Esophagus squamous epithelium (tissue), 4 donors: ENCODE results near the gene NUP205.

ENCODE experiments used
- POLR2A ChIP-seq, 4 donors: fragments of 450-650 bp; IDR thresholded peaks; one replicate each; pipeline ENCODE4 v1.6.1; 2017; ENCODE audit warnings: antibody characterized with exemption in 4 of 4, mild to moderate bottlenecking in 4 of 4, moderate library complexity in 3 of 4
- TF ChIP-seq, protein P1 (sequence below), 6 experiments: fragments of 450-650 bp in 4 of 6; fragments of 200-600 bp in 2 of 6; sonication (generic) in 2 of 6; IDR thresholded peaks; one replicate each; pipeline ENCODE4 v1.5.1; 2016 to 2019; ENCODE audit warnings: antibody characterized with exemption in 6 of 6, mild to moderate bottlenecking in 4 of 6, moderate library complexity in 4 of 6

GRCh38 chr7:135684699-135685098 is 127.0 kb downstream of the NUP205 start:
- TF ChIP-seq, protein P1, sequence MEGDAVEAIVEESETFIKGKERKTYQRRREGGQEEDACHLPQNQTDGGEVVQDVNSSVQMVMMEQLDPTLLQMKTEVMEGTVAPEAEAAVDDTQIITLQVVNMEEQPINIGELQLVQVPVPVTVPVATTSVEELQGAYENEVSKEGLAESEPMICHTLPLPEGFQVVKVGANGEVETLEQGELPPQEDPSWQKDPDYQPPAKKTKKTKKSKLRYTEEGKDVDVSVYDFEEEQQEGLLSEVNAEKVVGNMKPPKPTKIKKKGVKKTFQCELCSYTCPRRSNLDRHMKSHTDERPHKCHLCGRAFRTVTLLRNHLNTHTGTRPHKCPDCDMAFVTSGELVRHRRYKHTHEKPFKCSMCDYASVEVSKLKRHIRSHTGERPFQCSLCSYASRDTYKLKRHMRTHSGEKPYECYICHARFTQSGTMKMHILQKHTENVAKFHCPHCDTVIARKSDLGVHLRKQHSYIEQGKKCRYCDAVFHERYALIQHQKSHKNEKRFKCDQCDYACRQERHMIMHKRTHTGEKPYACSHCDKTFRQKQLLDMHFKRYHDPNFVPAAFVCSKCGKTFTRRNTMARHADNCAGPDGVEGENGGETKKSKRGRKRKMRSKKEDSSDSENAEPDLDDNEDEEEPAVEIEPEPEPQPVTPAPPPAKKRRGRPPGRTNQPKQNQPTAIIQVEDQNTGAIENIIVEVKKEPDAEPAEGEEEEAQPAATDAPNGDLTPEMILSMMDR (IDR thresholded peaks at IDR 0.05) = no peak
- TF ChIP-seq POLR2A (IDR thresholded peaks at IDR 0.05) = no peak
